SH-SY5Y (cell line): ENCODE measurements around the gene SLC35E2B.

Experiments used
- GATA2 ChIP-seq: IDR thresholded peaks from 2 replicates; pipeline ENCODE4 v1.6.1; 2011; ENCODE audit warnings: mild to moderate bottlenecking, low read depth, low read length
- GATA3 ChIP-seq: IDR thresholded peaks from 2 replicates; pipeline ENCODE4 v1.6.1; 2011; ENCODE audit warnings: low read depth, mild to moderate bottlenecking, low read length, moderate library complexity

The SLC35E2B gene

GRCh38 chr1:1615256-1616044 is 77.1 kb downstream of the SLC35E2B start, which contains the start of gene MIB2:
TSS of gene MIB2 (plus strand) at chr1:1615500. CDS start at chr1:1623453, 7,953 bp downstream.
- TF ChIP-seq GATA3 (no peak), GATA2 (no peak)

GRCh38 chr1:1614954-1615255 is 77.7 kb downstream of the SLC35E2B start:
- no peak for TF ChIP-seq GATA3
- no peak for TF ChIP-seq GATA2

GRCh38 chr1:1614204-1614953 is 78.2 kb downstream of the SLC35E2B start:
- TF ChIP-seq GATA2 (no peak), GATA3 (no peak)

GRCh38 chr1:1613509-1614082 is 79.0 kb downstream of the SLC35E2B start:
- TF ChIP-seq GATA2 = no peak
- no peak for TF ChIP-seq GATA3

GRCh38 chr1:1612104-1612400 is 80.5 kb downstream of the SLC35E2B start:
- no peak for TF ChIP-seq GATA2
- TF ChIP-seq GATA3 = no peak

- TF ChIP-seq GATA2 = no peak
Observed at GRCh38 chr1:1610796-1611195, 81.8 kb downstream of the SLC35E2B start.

- TF ChIP-seq GATA3 (no peak), GATA2 (no peak)
Observed at GRCh38 chr1:1609822-1610485, 82.6 kb downstream of the SLC35E2B start.
